ENCODE measurements around the gene NBEA.

NBEA gene

DNA sequence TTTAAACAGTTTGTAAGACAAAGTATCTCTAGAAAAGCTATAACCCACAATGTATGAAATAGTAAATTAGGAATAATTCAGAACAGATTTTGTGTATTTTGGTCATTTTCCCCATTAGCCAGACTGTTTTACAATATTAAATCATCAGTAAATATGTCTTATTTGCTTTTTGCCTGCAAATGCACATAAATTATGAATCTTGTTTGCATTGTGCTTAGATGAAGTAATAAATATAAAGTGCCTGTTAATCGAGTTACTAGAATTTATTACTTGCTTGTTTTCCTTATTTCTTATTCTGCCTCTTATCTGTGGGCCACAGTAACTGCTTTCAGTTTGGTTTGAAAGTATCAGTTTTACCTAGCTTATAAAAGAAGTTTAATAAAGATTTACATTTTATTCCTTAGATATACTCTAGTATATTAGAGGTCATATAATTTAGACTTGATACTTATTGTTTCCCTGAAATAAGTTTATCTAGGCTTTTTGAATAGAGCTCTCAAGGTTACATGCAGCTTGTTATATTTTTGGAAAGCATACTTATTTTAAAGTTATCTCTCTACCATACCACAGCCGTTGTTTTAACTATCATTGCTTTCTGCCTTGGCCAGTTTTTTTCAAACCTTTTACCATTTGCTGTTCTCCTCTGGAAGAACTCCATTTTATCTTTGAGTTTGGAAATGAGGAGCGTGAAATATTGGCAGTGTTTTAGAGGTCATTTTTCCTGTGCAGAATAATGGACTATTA is 238.0 kb downstream of the NBEA start:
- H3K27ac ChIP-seq: no peak overlapping the region
- TF ChIP-seq, protein P1, sequence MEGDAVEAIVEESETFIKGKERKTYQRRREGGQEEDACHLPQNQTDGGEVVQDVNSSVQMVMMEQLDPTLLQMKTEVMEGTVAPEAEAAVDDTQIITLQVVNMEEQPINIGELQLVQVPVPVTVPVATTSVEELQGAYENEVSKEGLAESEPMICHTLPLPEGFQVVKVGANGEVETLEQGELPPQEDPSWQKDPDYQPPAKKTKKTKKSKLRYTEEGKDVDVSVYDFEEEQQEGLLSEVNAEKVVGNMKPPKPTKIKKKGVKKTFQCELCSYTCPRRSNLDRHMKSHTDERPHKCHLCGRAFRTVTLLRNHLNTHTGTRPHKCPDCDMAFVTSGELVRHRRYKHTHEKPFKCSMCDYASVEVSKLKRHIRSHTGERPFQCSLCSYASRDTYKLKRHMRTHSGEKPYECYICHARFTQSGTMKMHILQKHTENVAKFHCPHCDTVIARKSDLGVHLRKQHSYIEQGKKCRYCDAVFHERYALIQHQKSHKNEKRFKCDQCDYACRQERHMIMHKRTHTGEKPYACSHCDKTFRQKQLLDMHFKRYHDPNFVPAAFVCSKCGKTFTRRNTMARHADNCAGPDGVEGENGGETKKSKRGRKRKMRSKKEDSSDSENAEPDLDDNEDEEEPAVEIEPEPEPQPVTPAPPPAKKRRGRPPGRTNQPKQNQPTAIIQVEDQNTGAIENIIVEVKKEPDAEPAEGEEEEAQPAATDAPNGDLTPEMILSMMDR (conservative IDR thresholded peaks at IDR 0.05): no peak

DNA sequence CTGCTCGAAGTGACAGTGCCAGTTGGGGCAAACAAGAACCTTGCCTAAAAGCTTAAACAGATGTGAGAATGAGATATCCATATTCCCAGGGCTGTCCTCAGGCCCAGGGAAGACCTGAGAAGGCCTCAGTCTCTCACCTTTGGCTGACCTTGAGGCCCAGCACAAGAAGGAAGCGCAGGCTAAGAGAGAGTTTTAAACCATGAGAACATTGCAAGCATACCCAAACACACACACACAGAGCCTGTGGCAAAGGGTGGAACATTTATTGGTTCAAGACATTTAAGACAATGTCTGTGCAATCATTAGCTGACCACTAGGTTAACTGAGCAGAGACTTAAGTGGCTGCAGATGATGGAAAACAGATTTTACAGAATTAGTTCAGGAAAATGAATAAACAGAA is 248.2 kb downstream of the NBEA start:
- no peak overlapping the region for H3K27ac ChIP-seq
- TF ChIP-seq, protein P1 (conservative IDR thresholded peaks at IDR 0.05): no peak

DNA sequence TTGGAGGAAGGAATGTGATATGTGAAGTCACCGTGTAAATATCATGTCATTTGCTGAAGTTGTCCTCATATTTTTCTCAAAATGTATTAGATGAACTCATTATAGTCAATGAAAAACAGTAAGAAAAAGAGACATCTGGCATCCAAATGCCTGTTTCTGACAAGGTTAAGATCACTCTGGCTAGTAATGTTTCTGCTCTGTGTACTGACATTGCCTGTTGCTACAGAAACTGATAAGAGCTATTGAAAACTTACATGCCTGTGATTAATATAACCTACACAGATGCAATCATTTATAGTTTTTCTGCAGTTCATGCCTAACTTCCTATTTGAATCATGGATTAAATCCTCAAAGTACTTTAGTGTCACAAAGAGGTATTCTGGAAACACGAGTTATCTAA is 249.8 kb downstream of the NBEA start:
- TF ChIP-seq, protein P1 (conservative IDR thresholded peaks at IDR 0.05): no peak
- no peak overlapping the region for H3K27ac ChIP-seq

DNA sequence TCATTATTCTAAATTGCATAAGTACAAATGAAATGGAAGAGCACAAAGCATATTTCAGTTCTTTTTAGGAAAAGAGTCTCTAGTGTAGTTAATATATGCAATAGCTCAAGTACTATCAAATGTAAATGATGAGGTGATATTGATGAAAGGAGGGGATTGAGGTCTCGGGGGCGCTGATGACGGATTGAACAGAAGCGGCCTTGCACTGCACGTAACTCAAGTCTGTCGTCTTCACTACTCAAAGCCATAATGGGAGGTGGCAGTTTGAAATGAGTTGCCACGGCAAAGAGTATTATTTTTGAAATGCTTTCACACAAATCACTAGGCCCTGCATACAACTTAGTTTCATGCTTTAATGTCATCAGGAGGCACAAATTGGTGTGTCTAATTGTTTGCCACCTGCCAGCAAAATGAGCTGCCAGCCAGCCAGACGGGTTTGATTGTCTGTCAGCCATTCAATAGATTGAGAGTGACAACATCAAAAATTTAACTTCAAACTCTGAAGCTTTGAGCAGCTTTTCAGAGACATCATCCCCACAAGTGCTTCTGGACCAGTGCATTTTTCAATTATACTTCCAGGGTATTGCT is 256.6 kb downstream of the NBEA start:
- no peak overlapping the region for H3K27ac ChIP-seq
- TF ChIP-seq, protein P1 (conservative IDR thresholded peaks at IDR 0.05): no peak

DNA sequence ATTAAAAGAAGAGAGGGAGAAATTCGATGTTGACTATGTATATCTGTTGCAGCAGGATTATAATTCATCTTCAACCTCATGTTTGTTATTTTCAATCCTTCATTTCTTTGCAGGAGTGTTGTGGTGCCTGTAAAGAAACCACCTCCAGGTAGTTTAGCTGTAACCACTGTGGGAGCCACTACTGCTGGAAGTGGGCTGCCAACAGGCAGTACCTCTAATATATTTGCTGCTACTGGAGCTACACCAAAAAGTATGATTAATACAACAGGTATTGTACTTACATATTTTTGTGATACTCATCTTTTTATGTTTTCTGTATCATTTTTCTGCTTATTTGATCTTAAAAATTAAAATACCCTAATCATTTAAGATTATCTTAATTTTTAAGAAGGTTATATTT is 266.5 kb downstream of the NBEA start:
- H3K27ac ChIP-seq: no peak overlapping the region
- TF ChIP-seq, protein P1 (conservative IDR thresholded peaks at IDR 0.05): no peak

DNA sequence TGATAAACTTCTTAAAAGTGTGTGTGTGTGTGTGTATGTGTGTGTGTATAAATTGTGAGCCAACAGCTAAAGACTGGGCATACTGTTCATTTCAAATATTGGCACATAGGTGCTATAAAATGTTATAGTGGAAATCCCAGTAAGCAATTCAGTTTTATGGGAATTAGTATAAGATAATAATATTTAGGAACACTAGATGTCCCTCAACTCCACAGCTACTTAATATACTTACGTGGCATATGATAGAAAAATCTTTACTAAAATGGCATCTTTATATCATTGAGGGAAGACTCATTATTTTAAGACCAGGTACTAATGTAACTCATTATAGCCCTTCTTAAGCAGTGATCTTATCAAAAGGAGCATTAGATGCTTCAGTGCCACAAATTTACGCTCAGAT is 268.2 kb downstream of the NBEA start:
- H3K27ac ChIP-seq: no peak overlapping the region; the same call in 1 of the 2 replicates
- TF ChIP-seq, protein P1 (conservative IDR thresholded peaks at IDR 0.05): peak; percentile 63

DNA sequence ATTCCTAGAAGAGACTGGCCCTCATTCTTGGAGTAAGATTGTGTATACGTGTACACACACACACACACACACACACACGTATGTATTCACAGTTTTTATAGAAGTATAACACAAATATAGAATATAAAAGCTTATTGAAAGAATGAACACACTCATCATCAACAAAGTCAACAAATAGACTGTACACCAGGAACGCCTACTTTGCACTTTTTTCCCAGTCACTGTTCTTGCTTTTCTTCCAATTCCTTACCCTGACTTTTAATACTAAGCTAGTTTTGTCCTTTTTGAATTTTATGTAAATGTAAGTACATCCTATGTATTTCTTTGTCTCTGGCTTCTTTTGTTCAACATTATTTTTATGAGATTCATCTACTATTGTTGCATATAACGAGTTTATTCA is 269.9 kb downstream of the NBEA start:
- TF ChIP-seq, protein P1 (conservative IDR thresholded peaks at IDR 0.05): no peak
- no peak overlapping the region for H3K27ac ChIP-seq
